SIG-M5 treated with dmso at 0.1 percent for 504 hours (cell line): ENCODE results near the gene VPS52.
"Not testable (repeated sequence)": the region's sequence is repeated elsewhere in the genome, so short reads cannot be mapped to it uniquely, and the experiment has no call there.

ENCODE experiments used
- DNase-seq: peaks from one replicate; lab custom pipeline; 2025; ENCODE audit not compliant: unreplicated experiment; lab: John Stamatoyannopoulos, UW

Gene VPS52

DNA sequence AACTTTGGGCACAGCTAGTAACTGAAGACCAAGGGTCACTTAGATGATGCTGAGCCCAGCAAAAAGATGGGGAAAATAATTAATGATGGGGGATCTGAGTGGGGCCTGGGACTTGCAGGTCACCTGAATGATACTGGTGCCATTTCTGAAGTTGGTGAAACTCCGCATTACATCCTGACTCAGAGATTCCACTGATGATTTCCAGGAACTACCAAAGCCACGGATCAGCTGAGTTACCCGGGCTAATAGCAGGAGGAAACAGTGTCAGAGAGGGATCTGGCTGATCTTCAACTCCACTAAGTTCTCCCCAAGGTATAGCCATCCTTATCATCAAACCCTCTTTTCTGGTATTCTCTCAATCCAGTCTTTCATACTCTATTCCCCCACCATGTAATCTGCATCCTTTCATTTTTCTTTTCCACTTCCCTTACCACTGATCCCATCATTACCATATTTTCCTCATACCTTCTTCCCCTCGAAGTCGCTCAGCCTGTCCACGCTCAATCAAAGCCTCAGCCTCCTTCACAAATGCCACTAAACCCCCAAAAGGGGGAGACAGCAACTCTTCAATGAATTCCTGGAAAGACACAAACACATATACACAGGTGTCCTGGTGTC lies 20.2 kb downstream of the VPS52 start:
- DNase-seq: no peak

DNA sequence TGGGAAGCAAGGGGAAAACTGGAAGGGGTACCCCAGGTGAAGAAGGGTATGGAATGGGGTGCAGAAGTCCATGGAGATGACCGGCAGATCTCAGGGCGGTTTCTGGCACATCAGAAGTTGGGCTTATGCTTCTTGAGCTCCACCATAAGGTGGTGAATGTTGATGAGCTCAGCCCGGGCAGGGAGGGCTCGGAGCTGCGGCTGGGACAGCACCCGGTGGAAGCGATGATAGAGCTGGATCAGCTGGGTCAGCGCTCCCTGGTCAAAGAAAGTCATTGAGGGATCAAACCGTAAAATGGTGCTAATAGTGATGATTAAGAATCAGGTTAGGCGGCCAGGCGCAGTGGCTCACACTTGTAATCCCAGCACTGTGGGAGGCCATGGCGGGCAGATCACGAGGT lies 20.9 kb downstream of the VPS52 start:
- DNase-seq: no peak

- DNase-seq: no peak
Observed at GRCh38 chr6:33249732-33250630, 21.7 kb downstream of the VPS52 start.

- peak; percentile 99 for DNase-seq
Observed at GRCh38 chr6:33248932-33249731, 22.5 kb downstream of the VPS52 start.

DNA sequence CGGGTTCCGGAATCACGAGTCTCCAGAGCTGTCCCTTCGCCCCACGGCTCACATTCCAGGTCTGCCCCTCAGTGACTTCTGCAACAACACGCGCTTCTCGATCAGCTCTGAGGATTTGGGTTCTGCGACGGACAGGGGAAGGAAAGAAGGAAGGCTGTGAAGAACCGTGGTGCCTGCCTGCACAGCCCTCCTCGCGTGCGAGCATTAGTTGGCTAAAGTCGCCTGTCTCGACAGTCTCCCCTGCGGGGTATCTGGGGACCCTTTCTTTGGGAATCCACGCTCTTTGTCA lies 23.1 kb downstream of the VPS52 start:
- peak; percentile 69 for DNase-seq

GRCh38 chr6:33247977-33248642 lies 23.6 kb downstream of the VPS52 start:
- DNase-seq: peak; percentile 80

DNA sequence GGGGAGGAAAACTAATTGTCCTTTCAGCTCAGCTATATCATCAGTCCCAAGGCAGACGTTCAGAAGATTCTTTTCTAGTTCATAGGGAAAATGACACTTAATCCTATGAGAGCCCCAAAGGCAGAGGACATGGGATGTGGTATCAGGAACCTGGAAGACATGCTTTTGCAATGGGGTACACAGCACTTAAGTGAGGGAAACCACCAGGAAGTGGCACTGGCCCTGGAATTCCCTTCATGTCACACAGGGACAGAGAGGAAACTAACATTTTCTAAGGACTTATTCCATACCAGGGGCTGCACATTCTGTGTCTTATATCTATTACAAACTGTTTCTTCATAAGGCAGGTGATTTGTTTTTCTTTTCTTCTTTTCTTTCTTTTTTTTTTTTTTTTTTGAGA lies 28.2 kb downstream of the VPS52 start:
- no peak for DNase-seq

DNA sequence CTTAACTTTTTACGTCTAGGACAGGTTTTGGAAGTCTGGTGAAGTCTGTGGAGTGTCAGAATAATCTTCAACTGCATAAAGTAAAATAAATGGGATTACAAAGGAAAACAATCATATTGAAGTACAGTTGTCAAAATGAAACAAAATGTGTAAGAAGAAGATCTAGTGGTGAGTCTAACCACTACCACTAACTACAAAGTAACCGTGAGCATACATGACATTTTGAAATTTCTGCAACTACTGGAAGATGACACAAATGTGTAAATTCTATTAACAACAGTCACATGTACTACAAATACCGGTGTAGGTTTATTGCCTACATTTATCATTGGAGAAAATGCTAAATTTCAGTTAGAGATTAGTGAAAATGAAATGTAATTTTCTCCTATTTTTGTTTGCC lies 29.7 kb downstream of the VPS52 start:
- DNase-seq: no peak

DNA sequence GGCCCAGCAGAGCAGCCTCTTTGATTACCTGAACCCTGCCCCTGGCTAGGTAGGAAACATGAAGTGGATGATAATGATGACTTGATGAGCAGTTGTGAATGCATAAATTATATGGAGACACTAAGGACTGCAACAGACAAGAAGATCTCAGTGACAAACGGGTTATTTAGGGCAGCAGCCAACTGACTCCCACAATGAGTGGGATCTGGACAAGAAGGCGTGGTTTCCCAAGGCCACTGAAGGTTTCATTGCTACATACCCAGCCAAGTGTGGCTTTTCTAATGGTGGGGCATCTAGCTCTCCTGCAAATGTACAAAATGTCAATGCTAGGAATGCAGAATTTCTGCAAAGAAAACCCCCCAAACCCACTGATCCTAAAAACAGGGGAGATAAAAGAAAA lies 33.9 kb downstream of the VPS52 start:
- DNase-seq: no peak

DNA sequence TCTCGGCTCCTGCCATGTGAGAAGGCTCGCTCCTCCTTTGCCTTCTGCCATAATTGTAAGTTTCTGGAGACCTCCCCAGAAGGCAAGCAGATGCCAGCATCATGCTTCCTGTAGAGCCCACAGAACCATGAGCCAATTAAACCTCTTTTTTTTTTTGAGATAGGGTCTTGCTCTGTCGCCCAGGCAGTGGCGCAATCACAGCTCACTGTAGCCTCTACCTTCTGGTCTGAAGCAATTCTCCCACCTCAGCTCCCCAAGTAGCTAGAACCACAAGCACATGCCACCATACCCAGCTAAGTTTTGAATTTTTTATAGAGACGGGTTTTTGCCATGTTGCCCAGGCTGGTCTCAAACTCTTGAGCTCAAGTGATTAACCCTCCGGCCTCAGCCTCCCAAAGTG lies 34.8 kb downstream of the VPS52 start:
- no peak for DNase-seq

DNA sequence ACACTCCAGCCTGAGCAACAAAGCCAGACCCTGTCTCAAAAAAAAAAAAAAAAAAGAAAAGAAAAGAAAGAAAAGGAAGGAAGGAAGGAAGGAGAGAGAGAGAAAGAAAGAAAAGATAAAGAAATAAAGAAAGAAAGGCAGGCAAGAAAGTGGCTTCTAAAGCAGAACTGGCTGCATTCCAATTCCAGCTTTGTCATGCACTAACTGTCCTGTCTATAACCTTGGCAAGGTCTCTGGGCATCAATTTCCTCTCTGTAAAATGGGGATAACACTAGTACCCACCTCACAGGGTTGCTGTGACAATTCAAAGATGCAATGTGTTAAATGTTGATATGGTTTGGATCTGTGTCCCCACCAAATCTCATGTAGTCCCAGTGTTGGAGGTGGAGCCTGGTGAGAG lies 35.3 kb downstream of the VPS52 start:
- DNase-seq: no peak

- no peak for DNase-seq
Observed at GRCh38 chr6:33235221-33235634, 36.4 kb downstream of the VPS52 start.

DNA sequence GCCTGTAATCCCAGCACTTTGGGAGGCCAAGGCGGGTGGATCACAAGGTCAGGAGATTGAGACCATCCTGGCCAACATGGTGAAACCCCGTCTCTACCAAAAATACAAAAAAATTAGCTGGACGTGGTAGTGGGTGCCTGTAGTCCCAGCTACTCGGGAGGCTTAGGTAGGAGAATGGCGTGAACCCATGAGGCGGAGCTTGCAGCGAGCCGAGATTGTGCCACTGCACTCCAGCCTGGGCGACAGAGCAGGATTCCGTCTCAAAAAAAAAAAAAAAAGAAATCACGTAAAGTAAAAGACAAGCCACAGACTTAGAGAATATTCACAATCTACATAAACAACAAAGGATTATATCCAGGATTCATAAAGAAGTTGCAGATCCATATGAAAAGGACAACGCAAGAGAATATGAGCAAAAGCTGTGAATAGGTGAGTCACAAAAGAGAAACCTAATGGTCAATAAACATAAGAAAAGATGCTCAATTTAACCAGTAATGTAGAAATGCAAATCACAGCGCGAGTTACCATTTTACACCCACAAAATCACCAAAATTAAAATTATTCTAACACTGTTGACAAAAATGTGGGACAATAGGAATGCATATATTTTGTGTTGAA lies 45.1 kb downstream of the VPS52 start:
- DNase-seq: not testable (repeated sequence)

DNA sequence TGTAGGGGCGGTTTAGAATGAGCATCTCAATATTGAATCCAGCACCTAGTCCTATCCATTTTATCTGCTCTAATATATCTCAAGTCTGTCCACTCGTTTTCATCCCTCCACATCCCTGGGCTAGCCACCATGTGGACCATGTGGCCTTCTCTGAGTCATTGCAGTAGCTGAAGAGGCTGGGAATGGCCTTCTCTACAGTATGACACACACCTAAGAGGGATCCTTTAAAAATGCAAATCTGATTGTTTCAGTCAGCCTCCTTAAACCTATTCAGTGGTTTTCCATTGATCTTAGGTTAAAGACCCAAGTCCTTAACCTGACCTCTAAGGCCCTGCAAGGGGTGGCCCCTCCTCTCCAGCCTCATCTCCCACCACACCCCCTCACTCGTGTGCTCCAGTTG lies 54.0 kb downstream of the VPS52 start:
- no peak for DNase-seq

GRCh38 chr6:33217246-33217645 lies 54.4 kb downstream of the VPS52 start:
- no peak for DNase-seq

GRCh38 chr6:33216117-33216649 lies 55.5 kb downstream of the VPS52 start:
- no peak for DNase-seq

DNA sequence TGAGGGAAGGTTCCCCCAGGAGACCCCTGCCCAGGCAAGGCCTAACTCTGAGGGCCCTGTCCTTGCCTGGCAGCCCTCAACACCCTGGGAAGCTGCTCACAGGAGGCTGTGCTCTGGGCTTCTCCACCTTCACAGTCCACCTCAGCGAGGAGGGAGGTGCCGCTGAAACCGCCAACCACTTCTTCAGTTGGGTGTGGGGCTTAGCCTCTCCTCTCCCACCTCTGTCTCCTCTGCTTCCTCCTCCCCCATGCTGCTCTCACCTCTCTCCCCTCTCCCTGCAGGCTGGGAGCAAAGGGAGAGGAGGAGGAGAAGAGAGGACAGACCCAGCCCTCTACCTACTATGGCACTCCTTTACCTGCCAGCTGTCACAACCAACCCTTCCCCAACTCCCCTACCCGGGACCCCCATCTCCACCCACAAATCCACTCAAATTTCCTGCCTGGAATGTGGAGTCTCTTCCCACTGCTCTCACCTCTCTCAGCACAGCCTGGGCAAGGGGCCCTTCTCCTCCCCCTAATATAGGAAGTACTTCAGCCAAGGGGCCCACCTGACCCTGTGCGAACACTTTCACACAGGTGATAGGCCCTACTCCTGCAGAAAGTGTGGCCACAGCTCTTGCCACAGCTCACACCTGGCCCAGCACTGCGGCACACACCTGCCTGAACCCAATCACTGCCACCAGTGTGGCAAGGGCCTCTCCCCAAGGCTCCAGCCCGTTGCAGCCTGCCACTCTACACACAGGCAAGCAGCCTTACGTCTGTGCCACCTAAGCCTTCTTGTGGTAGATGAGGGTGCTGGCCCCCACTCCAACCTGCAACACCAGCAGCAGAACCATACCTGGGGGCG lies 56.2 kb downstream of the VPS52 start:
- no peak for DNase-seq

DNA sequence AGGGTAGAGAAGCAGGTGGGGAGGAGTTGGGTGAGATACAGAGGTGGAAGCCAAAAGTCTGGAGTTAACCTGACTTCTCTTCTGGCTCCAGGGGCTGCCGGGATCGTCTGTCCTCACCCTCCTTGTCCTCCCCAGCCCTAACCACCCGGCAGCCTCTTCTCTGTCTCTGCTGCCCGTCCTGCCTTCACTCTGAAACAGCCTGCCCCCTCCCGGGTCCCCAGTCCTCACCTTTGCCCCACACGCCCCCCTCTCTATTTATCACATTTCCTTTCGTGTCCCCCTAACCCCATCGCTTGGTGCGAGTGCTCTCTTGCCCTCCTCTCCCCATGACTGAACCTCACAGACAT lies 57.7 kb downstream of the VPS52 start:
- no peak for DNase-seq

GRCh38 chr6:33213166-33213988 lies 58.3 kb downstream of the VPS52 start:
- peak; percentile 54 for DNase-seq
